Measurements from ENCODE around the gene TMEM150C.

GRCh38 chr4:82463221-82463620, 98.6 kb downstream of the TMEM150C start:
- TF ChIP-seq POLR2AphosphoS5 (IDR thresholded peaks at IDR 0.05; ENCODE audit: low read depth, low read length) = no peak
- no peak for TF ChIP-seq REST (IDR thresholded peaks at IDR 0.05; ENCODE audit: insufficient read depth in 1 of 2, low read depth in 2 of 2, low read length in 2 of 2)
- TF ChIP-seq FOXP2 (optimal IDR thresholded peaks at IDR 0.05; ENCODE audit: borderline replicate concordance, extremely low read depth, extremely low read length, insufficient read depth) = no peak
- TF ChIP-seq SIN3A (IDR thresholded peaks at IDR 0.05; ENCODE audit: borderline replicate concordance, insufficient read depth, low read length) = no peak
